Endothelial cell of umbilical vein (primary cell): Measurements from ENCODE around the gene SLC47A2. TPM values are rescaled to one million over a fixed set of nuclear protein-coding genes. Genes with fewer than 3 reads are reported as not detected.
A peak's percentile ranks its signal among the peaks of the same experiment; 100 is the strongest.

Experiments
- BruUV-seq: library from RNA; stranded (reverse); fragments of 400-500 nt; replicated peaks from 2 replicates; lab custom pipeline; 2021; lab: Mats Ljungman, UMichigan
- CTCF ChIA-PET: fragments of 300-600, 350-600 bp; sonication (Branson Sonifier 250); formaldehyde crosslinking; loops from one replicate; lab custom pipeline; 2021; ENCODE audit warnings: antibody characterized with exemption, inconsistent platforms; lab: Charles Lee
- POLR2A ChIA-PET: fragments of 300-600, 350-600 bp; sonication (Branson Sonifier 250); formaldehyde crosslinking; loops from one replicate; lab custom pipeline; 2021; ENCODE audit warnings: antibody characterized with exemption, inconsistent platforms; lab: Charles Lee
- DNase-seq: peaks from one replicate; pipeline ENCODE4 v3.0.0-alpha.2; 2011; ENCODE audit warnings: low read depth, low spot score
- FAIRE-seq: peaks from 2 replicates; lab custom pipeline; 2011; peaks lifted over from hg19 to GRCh38; lab: Jason Lieb, UNC
- H2AFZ ChIP-seq: 2 replicates; pipeline ENCODE4 v1.6.0; 2012; ENCODE audit warnings: low read depth, low read length, control low read depth, inconsistent platforms
- H3K27ac ChIP-seq: 2 replicates; pipeline ENCODE4 v1.5.1; 2011; ENCODE audit warnings: low read depth, mild to moderate bottlenecking, control low read depth, low read length, moderate library complexity; ENCODE audit not compliant: insufficient read depth
- H3K27me3 ChIP-seq, 2 experiments: 2 replicates each; pipeline versions ENCODE4 v1.6.0 to v1.6.1; 2011; ENCODE audit warnings: low read length in 2 of 2, mixed read lengths in 1 of 2; ENCODE audit not compliant: control insufficient read depth in 2 of 2, insufficient read depth in 2 of 2
- H3K36me3 ChIP-seq, 2 experiments: 2 replicates in 1 of 2; 3 replicates in 1 of 2; pipeline ENCODE4 v1.5.1; 2011; ENCODE audit warnings: low read length in 2 of 2, mild to moderate bottlenecking in 1 of 2, moderate library complexity in 1 of 2; ENCODE audit not compliant: control insufficient read depth in 2 of 2, insufficient read depth in 2 of 2; ENCODE audit errors: extremely low read depth in 1 of 2
- H3K4me1 ChIP-seq: 3 replicates; pipeline ENCODE4 v1.5.1; 2011; ENCODE audit warnings: mild to moderate bottlenecking, low read length; ENCODE audit not compliant: control insufficient read depth, insufficient read depth; ENCODE audit errors: extremely low read depth
- H3K4me2 ChIP-seq: 2 replicates; pipeline ENCODE4 v1.6.1; 2011; ENCODE audit warnings: low read length, control low read depth, mixed read lengths; ENCODE audit not compliant: insufficient read depth
- H3K4me3 ChIP-seq, 3 experiments: fragments of 200-600 bp in 1 of 3; sonication (generic), shearing (Covaris generic) in 1 of 3; replicated peaks in 1 of 3; 2 replicates each; pipeline ENCODE4 v1.5.1; 2011 to 2016; ENCODE audit warnings: control low read depth in 3 of 3, low read length in 3 of 3, mild to moderate bottlenecking in 2 of 3, inconsistent platforms in 1 of 3, low read depth in 1 of 3, moderate library complexity in 1 of 3; ENCODE audit not compliant: insufficient read depth in 1 of 3
- H3K79me2 ChIP-seq: 2 replicates; pipeline ENCODE4 v1.6.0; 2012; ENCODE audit warnings: low read length, inconsistent platforms; ENCODE audit not compliant: control insufficient read depth, insufficient read depth
- H3K9ac ChIP-seq: replicated peaks from 2 replicates; pipeline ENCODE3; 2011; ENCODE audit warnings: low read length, control low read depth; ENCODE audit not compliant: insufficient read depth; ENCODE audit errors: extremely low read depth
- H3K9me1 ChIP-seq: replicated peaks from 3 replicates; pipeline ENCODE4 v1.6.0; 2011; ENCODE audit warnings: mild to moderate bottlenecking, low read length; ENCODE audit not compliant: control insufficient read depth, insufficient read depth; ENCODE audit errors: extremely low read depth
- H3K9me3 ChIP-seq: replicated peaks from 2 replicates; pipeline ENCODE4 v1.5.1; 2012; ENCODE audit warnings: low read length, inconsistent platforms; ENCODE audit not compliant: control insufficient read depth, insufficient read depth
- H4K20me1 ChIP-seq: replicated peaks from 2 replicates; pipeline ENCODE3; 2011; ENCODE audit warnings: mild to moderate bottlenecking, low read length; ENCODE audit not compliant: control insufficient read depth, insufficient read depth; ENCODE audit errors: extremely low read depth
- EZH2 ChIP-seq: IDR thresholded peaks from 2 replicates; pipeline ENCODE4 v1.6.1; 2012; ENCODE audit warnings: borderline replicate concordance, low read depth, mild to moderate bottlenecking, moderate library complexity, low read length, inconsistent platforms; ENCODE audit not compliant: severe bottlenecking
- FOS ChIP-seq: IDR thresholded peaks from 2 replicates; pipeline ENCODE4 v1.6.1; 2011; ENCODE audit warnings: mild to moderate bottlenecking, low read length, moderate library complexity, borderline replicate concordance; ENCODE audit not compliant: insufficient read depth
- GATA2 ChIP-seq: IDR thresholded peaks from 2 replicates; pipeline ENCODE4 v1.7.0; 2011; ENCODE audit warnings: low read depth, mild to moderate bottlenecking, moderate library complexity, mixed read lengths, low read length; ENCODE audit not compliant: insufficient read length, insufficient read depth
- JUN ChIP-seq: IDR thresholded peaks from 2 replicates; pipeline ENCODE4 v1.6.1; 2011; ENCODE audit warnings: borderline replicate concordance, low read depth; ENCODE audit not compliant: insufficient read length, insufficient read depth
- MAX ChIP-seq: IDR thresholded peaks from 2 replicates; pipeline ENCODE4 v1.6.1; 2011; ENCODE audit not compliant: insufficient read depth, insufficient read length
- MYC ChIP-seq: IDR thresholded peaks from one replicate; pipeline ENCODE4 v1.6.1; 2011; ENCODE audit warnings: mild to moderate bottlenecking, low read depth, low read length
- POLR2A ChIP-seq: IDR thresholded peaks from 2 replicates; pipeline ENCODE4 v1.6.1; 2012; ENCODE audit warnings: low read depth, mild to moderate bottlenecking, control low read depth, low read length
- POLR2AphosphoS5 ChIP-seq: IDR thresholded peaks from 2 replicates; pipeline ENCODE4 v1.6.1; 2012; ENCODE audit warnings: low read depth, mild to moderate bottlenecking, control low read depth, low read length, moderate library complexity; ENCODE audit not compliant: insufficient read depth
- dilution Hi-C: fragments of 300-500 bp; cut with MboI; formaldehyde crosslinking; loops from one replicate; pipeline ENCODE4 v1.15.0; 2019; ENCODE audit warnings: low sequenced_read_pairs; ENCODE audit not compliant: extremely low pct_ligation_motif_present
- intact Hi-C: fragments of 100-400 bp; cut with micrococcal nuclease; formaldehyde crosslinking; loops from one replicate; pipeline ENCODE4 v1.10.0; 2022
- polyA plus RNA-seq, 4 experiments: library from polyadenylated mRNA; depleted of rRNA in 3 of 4; stranded (reverse) in 3 of 4; unstranded in 1 of 4; fragments of >200 nt; gene quantifications; 2 replicates each; pipeline versions ENCODE4 v1.2.1 to v1.2.3, GENCODE V29; 2011 to 2012; ENCODE audit warnings: missing spikeins in 1 of 4
- total RNA-seq: library from RNA; stranded (reverse); gene quantifications from 2 replicates; pipeline ENCODE4 v1.2.3, GENCODE V29; 2021

The SLC47A2 gene
- total and polyA plus RNA-seq, 2 donors (not counting 3 experiments of a cell fraction or from before 2014, with no cell fraction given) = not detected

- H3K79me2 ChIP-seq = no peaks in the 10 kb centered on the region
- CTCF ChIA-PET = interaction anchor here (0.6 to 1.7 kb wide), 2 partner anchors 58 to 93 kb away, joined by 3 to 5 read pairs; no protein-coding TSS in a partner anchor
- FAIRE-seq = no peak
- TF ChIP-seq FOS = no peak
- no peak for TF ChIP-seq MAX
- no peak for TF ChIP-seq POLR2AphosphoS5
- no peak for TF ChIP-seq MYC
- H2AFZ ChIP-seq = no peak overlapping the region
- peaks cover 2 to 6% of the 10 kb centered on the region in 2 experiments for H3K36me3 ChIP-seq
- no TSS peak for BruUV-seq
- intact Hi-C loops (no loop called here), dilution Hi-C loops (no loop called here)
- no peaks in the 10 kb centered on the region for H4K20me1 ChIP-seq
- H3K9me3 ChIP-seq = no peaks in the 10 kb centered on the region
- H3K4me1 ChIP-seq = no peaks in the 10 kb centered on the region
- H3K27me3 ChIP-seq = no peaks in the 10 kb centered on the region
- no peak overlapping the region for H3K9ac ChIP-seq
- no peak for DNase-seq
- no peaks in the 10 kb centered on the region for H3K9me1 ChIP-seq
- H3K27ac ChIP-seq = no peak overlapping the region
- H3K4me2 ChIP-seq = no peak overlapping the region
- POLR2A ChIA-PET = no interaction called here
- no peak overlapping the region for H3K4me3 ChIP-seq
These were observed 42.8 kb downstream of the SLC47A2 start for GRCh38 chr17:19673623-19674022.

GRCh38 chr17:19672009-19672750, 44.2 kb downstream of the SLC47A2 start:
- dilution Hi-C loops = no loop called here
- Histone ChIP-seq H2AFZ (no peak overlapping the region), H3K27me3 (no peaks in the 10 kb centered on the region), H3K79me2 (no peaks in the 10 kb centered on the region), H3K4me2 (no peak overlapping the region), H3K36me3 (peaks cover 2 to 5% of the 10 kb centered on the region in 2 experiments), H3K9ac (no peak overlapping the region), H4K20me1 (no peaks in the 10 kb centered on the region), H3K9me1 (no peaks in the 10 kb centered on the region), H3K4me3 (no peak overlapping the region), H3K4me1 (no peaks in the 10 kb centered on the region), H3K27ac (no peak overlapping the region), H3K9me3 (no peaks in the 10 kb centered on the region)
- TF ChIP-seq MAX (no peak), JUN (no peak), EZH2 (no peak), GATA2 (no peak), POLR2A (no peak), FOS (no peak)
- ChIA-PET CTCF (interaction anchor here (0.6 to 3.1 kb wide), 11 partner anchors 12 to 309 kb away, joined by 3 to 14 read pairs (median 3); partner anchors contain the start of gene ALDH3A2), POLR2A (interaction anchor here (0.6 kb wide), 1 partner anchor 185 kb away, joined by 4 read pairs; no protein-coding TSS in a partner anchor)
- intact Hi-C loops = loop anchor here (1.0 kb wide), 1 partner anchor 158 kb away; no protein-coding TSS in a partner anchor
- FAIRE-seq (no peak), DNase-seq (peak; percentile 11)
- no TSS peak for BruUV-seq
